GM19035 (cell line): ENCODE measurements around the gene FBXL13.
"Not testable (repeated sequence)": the region's sequence is repeated elsewhere in the genome, so short reads cannot be mapped to it uniquely, and the experiment has no call there.

ENCODE experiments used
- ATAC-seq: cut with Tn5 transposase; IDR thresholded peaks from one replicate; pipeline ENCODE4 v1.9.1; 2021; ENCODE audit not compliant: unreplicated experiment

The FBXL13 gene

GRCh38 chr7:103031024-103031423, 43.6 kb downstream of the FBXL13 start:
- no peak for ATAC-seq

GRCh38 chr7:103025341-103025740, 49.3 kb downstream of the FBXL13 start:
- ATAC-seq = no peak

- ATAC-seq = not testable (repeated sequence)
Observed at GRCh38 chr7:103023578-103023977, 51.0 kb downstream of the FBXL13 start.

- ATAC-seq = not testable (repeated sequence)
Observed at GRCh38 chr7:103021490-103021889, 53.1 kb downstream of the FBXL13 start.

GRCh38 chr7:103020876-103021275, 53.7 kb downstream of the FBXL13 start:
- not testable (repeated sequence) for ATAC-seq

- not testable (repeated sequence) for ATAC-seq
Observed at GRCh38 chr7:103018295-103018694, 56.3 kb downstream of the FBXL13 start.

- ATAC-seq = no peak
Observed at GRCh38 chr7:103011650-103012049, 62.9 kb downstream of the FBXL13 start.

- no peak for ATAC-seq
Observed at GRCh38 chr7:103010211-103010610, 64.4 kb downstream of the FBXL13 start.

- no peak for ATAC-seq
Observed at GRCh38 chr7:103009466-103010185, 65.0 kb downstream of the FBXL13 start.

- ATAC-seq = no peak
Observed at GRCh38 chr7:103003004-103003403, 71.6 kb downstream of the FBXL13 start.

- ATAC-seq = no peak
Observed at GRCh38 chr7:103001210-103001609, 73.4 kb downstream of the FBXL13 start.

- no peak for ATAC-seq
Observed at GRCh38 chr7:102996957-102997356, 77.6 kb downstream of the FBXL13 start.

- ATAC-seq = not testable (repeated sequence)
Observed at GRCh38 chr7:102995609-102996008, 79.0 kb downstream of the FBXL13 start.

GRCh38 chr7:102994567-102994966, 80.0 kb downstream of the FBXL13 start:
- no peak for ATAC-seq

- no peak for ATAC-seq
Observed at GRCh38 chr7:102993718-102994029, 80.9 kb downstream of the FBXL13 start.

- no peak for ATAC-seq
Observed at GRCh38 chr7:102992938-102993717, 81.5 kb downstream of the FBXL13 start.

GRCh38 chr7:102992509-102992937, 82.1 kb downstream of the FBXL13 start:
- ATAC-seq = no peak

- ATAC-seq = no peak
Observed at GRCh38 chr7:102991540-102992214, 82.9 kb downstream of the FBXL13 start.

- no peak for ATAC-seq
Observed at GRCh38 chr7:102991077-102991539, 83.5 kb downstream of the FBXL13 start.

- ATAC-seq = no peak
Observed at GRCh38 chr7:102990642-102991041, 84.0 kb downstream of the FBXL13 start.

- ATAC-seq = no peak
Observed at GRCh38 chr7:102988631-102989560, 85.7 kb downstream of the FBXL13 start.
